ENCODE measurements around the gene KDM8. TPM values are rescaled to one million over a fixed set of nuclear protein-coding genes. Genes with fewer than 3 reads are reported as not detected.

The KDM8 gene
- total RNA-seq, 1 donor from 2014 or later: 8.3 TPM

DNA sequence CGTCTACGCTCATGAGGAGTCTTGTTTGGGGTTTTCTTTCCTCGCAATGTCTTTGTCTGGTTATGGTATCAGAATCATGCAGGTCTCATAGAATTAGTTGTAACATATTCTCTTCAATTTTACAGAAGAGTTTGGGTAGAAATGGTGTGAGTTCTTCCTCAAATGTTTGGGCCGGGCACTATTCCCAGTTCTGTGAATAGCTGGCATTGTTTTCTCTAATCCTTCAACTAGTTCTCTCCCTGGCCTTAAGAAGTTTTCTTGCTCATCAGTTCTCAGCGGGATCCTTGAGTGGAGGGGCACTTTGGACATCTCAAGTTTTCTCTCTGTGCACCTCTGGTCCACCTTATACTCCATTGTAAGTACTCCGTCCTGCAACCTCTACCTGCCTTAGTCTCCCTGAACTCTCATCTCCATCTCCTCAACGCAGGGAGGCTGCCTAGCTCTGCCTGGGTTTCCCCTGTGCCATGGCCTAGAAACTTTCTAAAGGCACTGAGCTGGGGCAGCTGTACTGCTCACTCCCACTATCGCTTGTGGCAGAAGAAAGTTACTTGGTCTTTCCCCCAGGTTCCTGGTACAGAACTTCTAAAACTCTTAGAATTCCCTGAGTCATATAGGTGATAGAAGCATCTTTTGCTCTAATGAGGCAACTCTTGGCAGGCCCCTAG, 48.3 kb downstream of the KDM8 start:
- H3K9me3 Mint-ChIP-seq (ENCODE audit: unreplicated experiment): no peaks in the 10 kb centered on the region
- no peak for DNase-seq (ENCODE audit: extremely low spot score, unreplicated experiment)
- peaks cover 7% of the 10 kb centered on the region for H3K36me3 Mint-ChIP-seq (ENCODE audit: unreplicated experiment)
- no peak overlapping the region for H3K27ac Mint-ChIP-seq (ENCODE audit: unreplicated experiment)
- H3K27me3 Mint-ChIP-seq (ENCODE audit: unreplicated experiment): no peaks in the 10 kb centered on the region
- TF ChIP-seq, protein P1, sequence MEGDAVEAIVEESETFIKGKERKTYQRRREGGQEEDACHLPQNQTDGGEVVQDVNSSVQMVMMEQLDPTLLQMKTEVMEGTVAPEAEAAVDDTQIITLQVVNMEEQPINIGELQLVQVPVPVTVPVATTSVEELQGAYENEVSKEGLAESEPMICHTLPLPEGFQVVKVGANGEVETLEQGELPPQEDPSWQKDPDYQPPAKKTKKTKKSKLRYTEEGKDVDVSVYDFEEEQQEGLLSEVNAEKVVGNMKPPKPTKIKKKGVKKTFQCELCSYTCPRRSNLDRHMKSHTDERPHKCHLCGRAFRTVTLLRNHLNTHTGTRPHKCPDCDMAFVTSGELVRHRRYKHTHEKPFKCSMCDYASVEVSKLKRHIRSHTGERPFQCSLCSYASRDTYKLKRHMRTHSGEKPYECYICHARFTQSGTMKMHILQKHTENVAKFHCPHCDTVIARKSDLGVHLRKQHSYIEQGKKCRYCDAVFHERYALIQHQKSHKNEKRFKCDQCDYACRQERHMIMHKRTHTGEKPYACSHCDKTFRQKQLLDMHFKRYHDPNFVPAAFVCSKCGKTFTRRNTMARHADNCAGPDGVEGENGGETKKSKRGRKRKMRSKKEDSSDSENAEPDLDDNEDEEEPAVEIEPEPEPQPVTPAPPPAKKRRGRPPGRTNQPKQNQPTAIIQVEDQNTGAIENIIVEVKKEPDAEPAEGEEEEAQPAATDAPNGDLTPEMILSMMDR (IDR thresholded peaks at IDR 0.05): no peak
- H3K4me3 Mint-ChIP-seq (ENCODE audit: unreplicated experiment): no peak overlapping the region
- H3K4me1 Mint-ChIP-seq (ENCODE audit: unreplicated experiment): peaks cover 17% of the 10 kb centered on the region

DNA sequence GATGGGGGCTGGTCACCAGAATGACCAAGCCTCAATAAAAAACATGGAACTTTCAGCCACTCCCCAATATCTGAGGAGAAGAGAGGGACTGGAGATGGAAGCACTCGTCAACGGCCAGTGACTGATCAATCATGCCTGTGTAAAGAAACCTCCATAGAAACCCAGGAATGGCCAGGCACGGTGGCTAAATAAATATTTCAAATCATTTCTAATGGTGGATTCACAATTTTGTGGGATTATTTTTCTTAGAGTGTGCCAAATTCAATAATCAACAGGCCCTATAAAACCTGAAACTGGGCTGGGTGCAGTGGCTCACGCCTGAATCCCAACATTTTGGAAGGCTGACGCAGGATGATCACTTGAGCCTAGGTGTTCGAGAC, 48.9 kb downstream of the KDM8 start:
- H3K4me3 Mint-ChIP-seq (ENCODE audit: unreplicated experiment): no peak overlapping the region
- no peaks in the 10 kb centered on the region for H3K27me3 Mint-ChIP-seq (ENCODE audit: unreplicated experiment)
- no peaks in the 10 kb centered on the region for H3K9me3 Mint-ChIP-seq (ENCODE audit: unreplicated experiment)
- peaks cover 17% of the 10 kb centered on the region for H3K4me1 Mint-ChIP-seq (ENCODE audit: unreplicated experiment)
- peaks cover 7% of the 10 kb centered on the region for H3K36me3 Mint-ChIP-seq (ENCODE audit: unreplicated experiment)
- TF ChIP-seq, protein P1 (IDR thresholded peaks at IDR 0.05): no peak
- DNase-seq (ENCODE audit: extremely low spot score, unreplicated experiment): no peak
- no peak overlapping the region for H3K27ac Mint-ChIP-seq (ENCODE audit: unreplicated experiment)

DNA sequence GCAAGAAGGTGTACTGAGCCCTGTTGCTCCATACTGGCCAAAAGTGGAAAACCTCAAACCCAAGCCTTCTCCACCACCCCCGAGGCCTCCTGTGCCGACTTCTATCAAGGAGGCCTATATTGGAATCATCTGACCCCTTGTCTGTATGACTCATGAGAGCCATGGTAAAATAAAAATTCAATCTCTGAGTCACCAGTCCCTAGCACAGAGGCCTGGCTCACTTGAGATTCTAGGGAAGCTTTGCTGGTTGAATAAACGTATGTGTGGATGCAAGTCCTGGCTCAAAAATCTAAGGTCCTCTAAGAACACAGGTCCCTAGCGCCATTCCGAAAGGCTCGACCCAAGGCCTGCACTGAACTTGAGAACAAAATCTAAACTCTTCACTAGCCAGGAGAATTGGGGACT, 50.2 kb downstream of the KDM8 start:
- peak overlapping the region; percentile 85 for H3K27ac Mint-ChIP-seq (ENCODE audit: unreplicated experiment)
- DNase-seq (ENCODE audit: extremely low spot score, unreplicated experiment): peak; percentile 66
- H3K4me3 Mint-ChIP-seq (ENCODE audit: unreplicated experiment): no peak overlapping the region
- TF ChIP-seq, protein P1 (IDR thresholded peaks at IDR 0.05): no peak
- H3K36me3 Mint-ChIP-seq (ENCODE audit: unreplicated experiment): peaks cover 7% of the 10 kb centered on the region
- H3K9me3 Mint-ChIP-seq (ENCODE audit: unreplicated experiment): no peaks in the 10 kb centered on the region
- peaks cover 17% of the 10 kb centered on the region for H3K4me1 Mint-ChIP-seq (ENCODE audit: unreplicated experiment)
- H3K27me3 Mint-ChIP-seq (ENCODE audit: unreplicated experiment): no peaks in the 10 kb centered on the region

DNA sequence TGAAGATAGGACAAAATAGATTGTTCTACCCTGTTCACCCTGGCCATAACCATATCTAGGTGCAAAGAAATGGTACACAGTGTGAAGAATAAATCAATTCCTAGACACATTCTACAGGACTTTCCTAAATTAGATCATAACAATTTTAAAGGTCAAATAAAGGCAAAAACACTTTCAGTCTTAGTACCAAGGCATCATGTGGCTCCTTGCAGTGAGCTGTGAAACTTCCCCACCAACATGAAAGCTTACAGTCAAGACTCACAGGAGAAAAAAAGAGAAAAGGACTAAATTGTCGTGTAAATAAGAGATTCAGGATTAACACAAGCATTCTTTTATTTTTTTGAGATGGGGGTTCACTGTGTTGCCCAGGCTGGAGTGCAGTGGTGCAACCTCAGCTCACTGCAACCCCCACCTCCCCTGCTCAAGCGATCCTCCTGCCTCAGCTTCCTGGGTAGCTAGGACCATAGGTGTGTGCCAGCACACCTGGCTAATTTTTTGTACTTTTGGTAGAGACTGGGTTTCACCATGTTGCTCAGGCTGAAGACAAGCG, 51.0 kb downstream of the KDM8 start:
- Mint-ChIP-seq H3K27me3 (ENCODE audit: unreplicated experiment) (no peaks in the 10 kb centered on the region), H3K36me3 (ENCODE audit: unreplicated experiment) (peaks cover 7% of the 10 kb centered on the region), H3K4me1 (ENCODE audit: unreplicated experiment) (peaks cover 17% of the 10 kb centered on the region), H3K27ac (ENCODE audit: unreplicated experiment) (peak overlapping the region; percentile 6), H3K4me3 (ENCODE audit: unreplicated experiment) (no peak overlapping the region), H3K9me3 (ENCODE audit: unreplicated experiment) (no peaks in the 10 kb centered on the region)
- TF ChIP-seq, protein P1 (IDR thresholded peaks at IDR 0.05): no peak
- peak; percentile 23 for DNase-seq (ENCODE audit: extremely low spot score, unreplicated experiment)

DNA sequence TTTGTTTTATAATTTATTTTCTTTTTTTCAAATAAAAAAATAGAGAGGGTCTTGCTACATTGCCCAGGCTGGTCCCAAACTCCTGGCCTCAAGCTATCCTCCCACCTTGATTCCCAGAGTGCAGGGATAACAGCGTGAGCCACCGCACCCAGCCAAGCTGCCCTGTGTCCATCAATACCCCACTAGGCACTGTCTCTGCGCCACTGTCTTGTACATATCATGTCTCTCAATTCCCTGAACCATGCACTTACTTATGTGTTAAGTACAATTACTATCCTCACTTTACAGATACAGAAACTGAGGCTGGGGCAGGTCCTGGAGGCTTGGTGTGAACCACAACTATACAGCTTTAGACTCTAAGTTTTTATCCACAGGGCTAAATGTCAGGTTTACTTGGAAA, 53.5 kb downstream of the KDM8 start:
- Mint-ChIP-seq H3K27ac (ENCODE audit: unreplicated experiment) (peak overlapping the region; percentile 1), H3K4me3 (ENCODE audit: unreplicated experiment) (no peak overlapping the region), H3K36me3 (ENCODE audit: unreplicated experiment) (peaks cover 7% of the 10 kb centered on the region), H3K27me3 (ENCODE audit: unreplicated experiment) (no peaks in the 10 kb centered on the region), H3K9me3 (ENCODE audit: unreplicated experiment) (no peaks in the 10 kb centered on the region), H3K4me1 (ENCODE audit: unreplicated experiment) (peaks cover 16% of the 10 kb centered on the region)
- DNase-seq (ENCODE audit: extremely low spot score, unreplicated experiment): peak; percentile 59
- TF ChIP-seq, protein P1 (IDR thresholded peaks at IDR 0.05): no peak

Data from osteocyte (in vitro differentiated cells).